ENCODE data around the gene AK4. TPM values are rescaled to one million over a fixed set of nuclear protein-coding genes. Genes with fewer than 3 reads are reported as not detected.
A peak's percentile ranks its signal among the peaks of the same experiment; 100 is the strongest.

The AK4 gene
- total and polyA plus RNA-seq, 2 donors = 12.5 to 36.1 TPM

GRCh38 chr1:65265296-65265650 is 117.3 kb downstream of the AK4 start:
- Histone ChIP-seq H3K36me3 (ENCODE audit: insufficient read depth) (no peaks in the 10 kb centered on the region), H3K27ac (ENCODE audit: low read depth) (no peak overlapping the region), H3K4me3 (ENCODE audit: low read depth, low read length) (peak overlapping the region; percentile 47), H3K4me1 (ENCODE audit: insufficient read depth) (no peaks in the 10 kb centered on the region)
- no peak for DNase-seq (ENCODE audit: extremely low spot score)
- WGBS = 12% methylated on average over 7 of the region's 7 CpGs

GRCh38 chr1:65265651-65266351 is 117.8 kb downstream of the AK4 start:
- H3K4me3 ChIP-seq (ENCODE audit: low read depth, low read length) = peak overlapping the region; percentile 47
- H3K36me3 ChIP-seq (ENCODE audit: insufficient read depth) = no peaks in the 10 kb centered on the region
- 2% methylated on average over 59 of the region's 59 CpGs for WGBS
- H3K27ac ChIP-seq (ENCODE audit: low read depth) = no peak overlapping the region
- H3K4me1 ChIP-seq (ENCODE audit: insufficient read depth) = no peaks in the 10 kb centered on the region
- DNase-seq (ENCODE audit: extremely low spot score) = no peak

- WGBS = 38% methylated on average over 1 of the region's 1 CpG
- H3K27ac ChIP-seq (ENCODE audit: low read depth) = no peak overlapping the region
- no peak for DNase-seq (ENCODE audit: extremely low spot score)
- no peaks in the 10 kb centered on the region for H3K36me3 ChIP-seq (ENCODE audit: insufficient read depth)
- no peaks in the 10 kb centered on the region for H3K4me1 ChIP-seq (ENCODE audit: insufficient read depth)
- H3K4me3 ChIP-seq (ENCODE audit: low read depth, low read length) = no peak overlapping the region
These were observed 118.5 kb downstream of the AK4 start for GRCh38 chr1:65266476-65266875.

- H3K36me3 ChIP-seq (ENCODE audit: insufficient read depth) = no peaks in the 10 kb centered on the region
- no peak for DNase-seq (ENCODE audit: extremely low spot score)
- no peaks in the 10 kb centered on the region for H3K4me1 ChIP-seq (ENCODE audit: insufficient read depth)
- H3K27ac ChIP-seq (ENCODE audit: low read depth) = no peak overlapping the region
- H3K4me3 ChIP-seq (ENCODE audit: low read depth, low read length) = no peak overlapping the region
- WGBS = 85% methylated on average over 4 of the region's 4 CpGs
These were observed 119.3 kb downstream of the AK4 start for GRCh38 chr1:65267271-65267670.

- Histone ChIP-seq H3K4me1 (ENCODE audit: insufficient read depth) (no peaks in the 10 kb centered on the region), H3K27ac (ENCODE audit: low read depth) (no peak overlapping the region), H3K36me3 (ENCODE audit: insufficient read depth) (no peaks in the 10 kb centered on the region), H3K4me3 (ENCODE audit: low read depth, low read length) (no peak overlapping the region)
- WGBS = 52% methylated on average over 1 of the region's 1 CpG
- DNase-seq (ENCODE audit: extremely low spot score) = no peak
These were observed 119.7 kb downstream of the AK4 start for GRCh38 chr1:65267683-65268082.

- DNase-seq (ENCODE audit: extremely low spot score) = no peak
- H3K4me3 ChIP-seq (ENCODE audit: low read depth, low read length) = no peak overlapping the region
- 89% methylated on average over 2 of the region's 2 CpGs for WGBS
- no peak overlapping the region for H3K27ac ChIP-seq (ENCODE audit: low read depth)
- no peaks in the 10 kb centered on the region for H3K36me3 ChIP-seq (ENCODE audit: insufficient read depth)
- H3K4me1 ChIP-seq (ENCODE audit: insufficient read depth) = no peaks in the 10 kb centered on the region
These were observed 121.6 kb downstream of the AK4 start for GRCh38 chr1:65269612-65270011.

GRCh38 chr1:65276197-65276939 is 128.4 kb downstream of the AK4 start:
- H3K27ac ChIP-seq (ENCODE audit: low read depth) = no peak overlapping the region
- WGBS = 61% methylated on average over 1 of the region's 1 CpG
- H3K36me3 ChIP-seq (ENCODE audit: insufficient read depth) = no peaks in the 10 kb centered on the region
- DNase-seq (ENCODE audit: extremely low spot score) = no peak
- H3K4me3 ChIP-seq (ENCODE audit: low read depth, low read length) = no peak overlapping the region
- H3K4me1 ChIP-seq (ENCODE audit: insufficient read depth) = no peaks in the 10 kb centered on the region

GRCh38 chr1:65277605-65278347 is 129.8 kb downstream of the AK4 start:
- WGBS = 55% methylated on average over 10 of the region's 10 CpGs
- H3K27ac ChIP-seq (ENCODE audit: low read depth) = no peak overlapping the region
- H3K36me3 ChIP-seq (ENCODE audit: insufficient read depth) = no peaks in the 10 kb centered on the region
- no peaks in the 10 kb centered on the region for H3K4me1 ChIP-seq (ENCODE audit: insufficient read depth)
- no peak for DNase-seq (ENCODE audit: extremely low spot score)
- no peak overlapping the region for H3K4me3 ChIP-seq (ENCODE audit: low read depth, low read length)

- 37% methylated on average over 5 of the region's 5 CpGs for WGBS
- H3K4me1 ChIP-seq (ENCODE audit: insufficient read depth) = no peaks in the 10 kb centered on the region
- H3K4me3 ChIP-seq (ENCODE audit: low read depth, low read length) = no peak overlapping the region
- no peaks in the 10 kb centered on the region for H3K36me3 ChIP-seq (ENCODE audit: insufficient read depth)
- DNase-seq (ENCODE audit: extremely low spot score) = no peak
- H3K27ac ChIP-seq (ENCODE audit: low read depth) = no peak overlapping the region
These were observed 130.5 kb downstream of the AK4 start for GRCh38 chr1:65278376-65279069.

GRCh38 chr1:65279070-65279779 is 131.2 kb downstream of the AK4 start:
- H3K4me3 ChIP-seq (ENCODE audit: low read depth, low read length) = no peak overlapping the region

More at GRCh38 chr1:65279070-65279779, 131.2 kb downstream of the AK4 start:
- H3K27ac ChIP-seq (ENCODE audit: low read depth) = no peak overlapping the region
- DNase-seq (ENCODE audit: extremely low spot score) = no peak
- 18% methylated on average over 5 of the region's 5 CpGs for WGBS
- no peaks in the 10 kb centered on the region for H3K4me1 ChIP-seq (ENCODE audit: insufficient read depth)
- no peaks in the 10 kb centered on the region for H3K36me3 ChIP-seq (ENCODE audit: insufficient read depth)
